ENCODE measurements around the gene CDC37L1. TPM values are rescaled to one million over a fixed set of nuclear protein-coding genes. Genes with fewer than 3 reads are reported as not detected.

Gene CDC37L1
- total RNA-seq, 1 experiment from 2014 or later = 12.1 TPM

DNA sequence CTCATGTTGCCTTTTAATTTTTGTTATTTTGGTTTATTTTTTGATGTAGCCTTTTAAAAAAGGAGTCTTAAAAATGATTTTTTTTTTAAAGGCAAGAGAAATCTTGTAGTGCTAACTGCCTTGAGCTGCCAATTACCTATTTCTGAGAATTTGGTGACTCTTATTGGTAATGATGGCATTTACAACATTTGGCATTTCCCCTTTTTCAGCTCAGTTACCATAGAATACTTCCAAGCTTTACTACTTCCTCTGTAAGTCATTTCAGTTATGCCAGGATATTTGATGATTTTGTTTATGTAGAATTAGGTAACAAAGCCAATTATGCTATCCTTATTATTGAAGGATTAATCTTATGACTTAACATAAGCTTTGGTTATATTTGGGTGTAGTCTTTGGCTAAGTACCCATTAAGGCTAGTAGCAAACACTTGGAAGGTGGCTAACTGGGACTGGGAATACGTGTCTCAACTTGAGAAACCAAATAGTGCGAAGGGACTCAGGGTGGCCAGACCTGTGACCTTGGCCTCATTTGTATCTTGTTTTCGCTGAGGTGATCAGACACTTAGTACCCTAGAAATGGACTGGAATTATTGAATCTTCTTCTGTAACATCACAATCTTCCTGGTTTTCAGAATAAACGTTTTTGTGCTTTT lies 27.7 kb downstream of the CDC37L1 start:
- no peaks in the 10 kb centered on the region for H3K9me3 Mint-ChIP-seq (ENCODE audit: low read depth, unreplicated experiment)
- no peaks in the 10 kb centered on the region for H3K27me3 Mint-ChIP-seq (ENCODE audit: unreplicated experiment)
- no peak for DNase-seq
- TF ChIP-seq CTCF (IDR thresholded peaks at IDR 0.05; ENCODE audit: unreplicated experiment) = no peak
- no peaks in the 10 kb centered on the region for H3K4me1 Mint-ChIP-seq (ENCODE audit: low read depth, unreplicated experiment)
- H3K27ac Mint-ChIP-seq (ENCODE audit: unreplicated experiment) = no peak overlapping the region
- no TSS peak for BruUV-seq (replicated peaks)
- intact Hi-C loops (cut with micrococcal nuclease; ENCODE audit: unreplicated experiment) = no loop called here
- peaks cover 7% of the 10 kb centered on the region for H3K36me3 Mint-ChIP-seq (ENCODE audit: insufficient read depth, unreplicated experiment)
- CTCF ChIA-PET = no interaction called here
- H3K4me3 Mint-ChIP-seq (ENCODE audit: low read depth, unreplicated experiment) = no peak overlapping the region

DNA sequence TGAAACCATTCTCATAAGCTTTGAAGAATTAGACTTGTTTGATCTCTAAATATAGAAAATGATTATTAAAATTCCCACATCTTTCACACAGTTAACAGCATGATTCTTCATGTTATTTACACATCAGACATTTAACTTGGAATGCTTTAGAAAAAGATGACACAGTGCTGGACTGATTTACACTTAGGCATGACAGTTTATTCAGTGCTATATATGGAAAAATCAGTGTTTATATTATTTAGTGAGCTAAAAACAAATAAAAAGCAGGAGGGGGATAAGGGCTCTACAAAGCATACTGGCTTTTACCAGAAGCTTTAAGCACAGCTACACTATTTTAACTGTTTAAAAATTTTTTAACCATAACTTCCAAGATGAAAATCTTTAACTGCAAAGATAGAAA lies 30.0 kb downstream of the CDC37L1 start:
- Mint-ChIP-seq H3K36me3 (ENCODE audit: insufficient read depth, unreplicated experiment) (peaks cover 7% of the 10 kb centered on the region), H3K4me1 (ENCODE audit: low read depth, unreplicated experiment) (no peaks in the 10 kb centered on the region), H3K4me3 (ENCODE audit: low read depth, unreplicated experiment) (no peak overlapping the region), H3K27ac (ENCODE audit: unreplicated experiment) (no peak overlapping the region), H3K9me3 (ENCODE audit: low read depth, unreplicated experiment) (peaks cover 2% of the 10 kb centered on the region), H3K27me3 (ENCODE audit: unreplicated experiment) (no peaks in the 10 kb centered on the region)
- BruUV-seq (replicated peaks) = no TSS peak
- intact Hi-C loops (cut with micrococcal nuclease; ENCODE audit: unreplicated experiment) = no loop called here
- no peak for TF ChIP-seq CTCF (IDR thresholded peaks at IDR 0.05; ENCODE audit: unreplicated experiment)
- no peak for DNase-seq
- CTCF ChIA-PET = no interaction called here

GRCh38 chr9:4713849-4714248 lies 34.5 kb downstream of the CDC37L1 start:
- TF ChIP-seq CTCF (IDR thresholded peaks at IDR 0.05; ENCODE audit: unreplicated experiment) = no peak
- BruUV-seq (replicated peaks) = no TSS peak
- no peak for DNase-seq
- Mint-ChIP-seq H3K27me3 (ENCODE audit: unreplicated experiment) (no peaks in the 10 kb centered on the region), H3K4me3 (ENCODE audit: low read depth, unreplicated experiment) (no peak overlapping the region), H3K27ac (ENCODE audit: unreplicated experiment) (no peak overlapping the region), H3K9me3 (ENCODE audit: low read depth, unreplicated experiment) (peaks cover 2% of the 10 kb centered on the region), H3K36me3 (ENCODE audit: insufficient read depth, unreplicated experiment) (no peaks in the 10 kb centered on the region), H3K4me1 (ENCODE audit: low read depth, unreplicated experiment) (no peaks in the 10 kb centered on the region)
- CTCF ChIA-PET = no interaction called here
- intact Hi-C loops (cut with micrococcal nuclease; ENCODE audit: unreplicated experiment) = no loop called here

GRCh38 chr9:4714266-4715016 lies 35.1 kb downstream of the CDC37L1 start:
- no peak for DNase-seq
- intact Hi-C loops (cut with micrococcal nuclease; ENCODE audit: unreplicated experiment) = no loop called here
- no peak overlapping the region for H3K4me3 Mint-ChIP-seq (ENCODE audit: low read depth, unreplicated experiment)
- H3K27ac Mint-ChIP-seq (ENCODE audit: unreplicated experiment) = no peak overlapping the region
- H3K36me3 Mint-ChIP-seq (ENCODE audit: insufficient read depth, unreplicated experiment) = no peaks in the 10 kb centered on the region
- no peaks in the 10 kb centered on the region for H3K27me3 Mint-ChIP-seq (ENCODE audit: unreplicated experiment)
- H3K9me3 Mint-ChIP-seq (ENCODE audit: low read depth, unreplicated experiment) = peaks cover 2% of the 10 kb centered on the region
- TF ChIP-seq CTCF (IDR thresholded peaks at IDR 0.05; ENCODE audit: unreplicated experiment) = no peak
- CTCF ChIA-PET = no interaction called here
- no TSS peak for BruUV-seq (replicated peaks)
- no peaks in the 10 kb centered on the region for H3K4me1 Mint-ChIP-seq (ENCODE audit: low read depth, unreplicated experiment)

Measured in Calu3 (cell line).